WERI-Rb-1 (cell line): Measurements from ENCODE around the gene ARPC5.

Experiments
- DNase-seq: peaks from one replicate; pipeline ENCODE4 v3.0.0-alpha.2; 2020
- H3K27ac ChIP-seq: fragments of 250-450 bp; sonication (Bioruptor Pico); 2 replicates; pipeline ENCODE4 v1.5.1; 2020; ENCODE audit warnings: mild to moderate bottlenecking, moderate library complexity
- H3K27me3 ChIP-seq: fragments of 250-450 bp; sonication (Bioruptor Pico); 2 replicates; pipeline ENCODE4 v1.5.1; 2021; ENCODE audit warnings: mild to moderate bottlenecking, low read depth, moderate library complexity; ENCODE audit not compliant: insufficient read depth, severe bottlenecking
- H3K36me3 ChIP-seq: fragments of 250-450 bp; sonication (Bioruptor Pico); 2 replicates; pipeline ENCODE4 v1.5.1; 2020; ENCODE audit warnings: mild to moderate bottlenecking, moderate library complexity
- H3K4me3 ChIP-seq: 2 replicates; pipeline ENCODE4 v1.5.1; 2011; ENCODE audit warnings: low read depth, mild to moderate bottlenecking, control low read depth, low read length
- H3K9me3 ChIP-seq: fragments of 250-450 bp; sonication (Bioruptor Pico); 2 replicates; pipeline ENCODE4 v1.5.1; 2021; ENCODE audit warnings: mild to moderate bottlenecking, moderate library complexity; ENCODE audit not compliant: severe bottlenecking
- CTCF ChIP-seq: IDR thresholded peaks from 2 replicates; pipeline ENCODE4 v1.5.1; 2011; ENCODE audit warnings: low read depth, mild to moderate bottlenecking, control low read depth, inconsistent platforms, low read length

Gene ARPC5

DNA sequence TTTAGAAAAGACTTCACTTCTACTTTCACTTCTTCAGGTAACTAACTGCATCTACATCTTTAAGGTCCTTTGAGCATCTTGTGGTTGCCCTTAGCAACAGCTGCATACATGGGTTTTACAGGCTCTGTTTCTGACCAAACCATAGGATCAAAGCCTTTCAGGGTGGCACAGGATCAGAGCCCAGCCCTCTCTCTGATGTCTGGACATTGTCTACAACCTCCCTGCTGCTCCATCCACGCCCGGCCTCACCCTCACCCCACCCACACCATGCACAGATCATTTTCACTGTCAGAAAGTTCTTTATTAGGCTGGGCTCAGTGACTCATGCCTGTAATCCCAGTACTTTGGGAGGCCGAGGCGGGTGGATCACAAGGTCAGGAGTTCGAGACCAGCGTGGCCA lies 50.5 kb downstream of the ARPC5 start:
- H3K36me3 ChIP-seq: no peaks in the 10 kb centered on the region
- no peak overlapping the region for H3K4me3 ChIP-seq
- H3K9me3 ChIP-seq: no peaks in the 10 kb centered on the region
- H3K27me3 ChIP-seq: no peaks in the 10 kb centered on the region
- DNase-seq: no peak
- no peak for TF ChIP-seq CTCF
- H3K27ac ChIP-seq: no peak overlapping the region

- DNase-seq: no peak
- no peak overlapping the region for H3K27ac ChIP-seq
- no peaks in the 10 kb centered on the region for H3K27me3 ChIP-seq
- no peak overlapping the region for H3K4me3 ChIP-seq
- H3K9me3 ChIP-seq: no peaks in the 10 kb centered on the region
- TF ChIP-seq CTCF: no peak
- H3K36me3 ChIP-seq: no peaks in the 10 kb centered on the region
These were observed 51.4 kb downstream of the ARPC5 start for GRCh38 chr1:183584147-183584546.

DNA sequence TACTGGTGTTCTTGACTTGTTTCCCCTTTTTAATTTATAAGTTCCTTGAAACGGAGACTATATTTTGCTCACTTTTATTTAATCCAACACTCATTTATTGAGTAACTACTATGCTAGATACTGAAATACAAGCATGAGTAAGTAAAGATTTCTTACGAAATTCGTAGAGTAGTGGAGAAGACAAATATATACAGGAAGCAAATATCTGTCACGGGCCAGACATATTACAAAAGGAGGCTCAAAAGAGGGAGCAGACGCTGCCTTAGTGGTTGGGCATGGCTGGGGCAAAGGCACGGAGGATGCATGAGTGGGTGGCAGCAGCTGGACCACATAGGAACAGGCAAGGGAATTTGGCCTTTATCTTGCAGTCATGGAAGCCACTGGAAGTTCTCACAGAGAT lies 52.1 kb downstream of the ARPC5 start:
- Histone ChIP-seq H3K27me3 (no peaks in the 10 kb centered on the region), H3K4me3 (no peak overlapping the region), H3K36me3 (no peaks in the 10 kb centered on the region), H3K27ac (no peak overlapping the region), H3K9me3 (no peaks in the 10 kb centered on the region)
- TF ChIP-seq CTCF: no peak
- no peak for DNase-seq

- no peaks in the 10 kb centered on the region for H3K9me3 ChIP-seq
- no peak for TF ChIP-seq CTCF
- H3K27me3 ChIP-seq: no peaks in the 10 kb centered on the region
- H3K4me3 ChIP-seq: no peak overlapping the region
- H3K36me3 ChIP-seq: no peaks in the 10 kb centered on the region
- no peak overlapping the region for H3K27ac ChIP-seq
- no peak for DNase-seq
These were observed 53.4 kb downstream of the ARPC5 start for GRCh38 chr1:183582021-183582713.

DNA sequence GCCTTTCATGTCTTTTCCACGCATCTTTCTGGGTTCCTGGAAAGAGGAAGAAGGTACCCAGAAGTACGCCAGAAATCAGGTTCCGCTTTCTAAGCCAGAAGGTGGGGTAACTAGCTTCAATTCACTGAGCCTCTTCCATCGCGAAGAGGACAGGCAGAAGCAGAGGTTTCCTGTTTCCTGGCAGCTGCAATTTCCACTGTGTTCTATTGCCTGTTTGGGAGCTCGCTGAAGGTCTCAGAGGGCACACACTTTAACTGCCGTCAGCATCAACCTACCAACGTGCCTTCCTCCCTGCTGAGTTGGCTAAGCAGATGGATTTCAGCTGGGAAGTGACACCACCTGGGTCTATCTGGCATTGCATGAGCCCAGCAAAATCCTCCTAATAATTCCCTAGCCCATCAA lies 55.3 kb downstream of the ARPC5 start:
- no peaks in the 10 kb centered on the region for H3K9me3 ChIP-seq
- peak; percentile 59 for TF ChIP-seq CTCF
- H3K27ac ChIP-seq: no peak overlapping the region
- no peak overlapping the region for H3K4me3 ChIP-seq
- DNase-seq: peak; percentile 30
- no peaks in the 10 kb centered on the region for H3K36me3 ChIP-seq
- H3K27me3 ChIP-seq: no peaks in the 10 kb centered on the region

- Histone ChIP-seq H3K36me3 (no peaks in the 10 kb centered on the region), H3K4me3 (no peak overlapping the region), H3K9me3 (no peaks in the 10 kb centered on the region), H3K27me3 (no peaks in the 10 kb centered on the region), H3K27ac (no peak overlapping the region)
- no peak for DNase-seq
- TF ChIP-seq CTCF: no peak
These were observed 56.7 kb downstream of the ARPC5 start for GRCh38 chr1:183578856-183579255.
